ENCODE data around the gene DYNC1I2. TPM values are rescaled to one million over a fixed set of nuclear protein-coding genes. Genes with fewer than 3 reads are reported as not detected.

DYNC1I2 gene
- total RNA-seq, 2 experiments from 2014 or later: 42.3 to 58.5 TPM

DNA sequence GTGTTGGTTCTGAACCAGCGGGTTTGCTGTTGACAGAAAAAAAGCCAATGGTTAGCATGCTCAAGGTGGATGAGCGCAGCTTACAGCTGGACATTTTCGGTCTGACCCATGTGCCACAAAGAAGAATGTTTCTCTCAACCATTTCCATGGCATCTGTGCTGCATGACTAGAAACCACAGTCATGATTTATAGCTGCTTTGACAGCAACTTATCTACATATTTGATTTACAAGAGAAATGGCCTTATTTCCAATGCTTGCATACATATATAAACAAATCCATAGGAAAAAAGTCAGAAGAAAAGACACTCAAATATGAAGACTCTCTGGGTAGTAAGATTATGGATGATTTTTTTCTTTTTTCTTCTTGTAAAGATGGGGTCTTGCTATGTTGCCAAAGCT is 98.2 kb downstream of the DYNC1I2 start:
- intact Hi-C loops (cut with micrococcal nuclease; ENCODE audit: unreplicated experiment): no loop called here
- CTCF ChIA-PET (ENCODE audit: unreplicated experiment): no interaction called here
- H3K27ac ChIP-seq (ENCODE audit: low read depth, low read length, poor library complexity, severe bottlenecking): no peak overlapping the region
- H3K4me1 ChIP-seq (ENCODE audit: insufficient read depth, low read length, poor library complexity, severe bottlenecking): no peaks in the 10 kb centered on the region
- TF ChIP-seq, protein P1, sequence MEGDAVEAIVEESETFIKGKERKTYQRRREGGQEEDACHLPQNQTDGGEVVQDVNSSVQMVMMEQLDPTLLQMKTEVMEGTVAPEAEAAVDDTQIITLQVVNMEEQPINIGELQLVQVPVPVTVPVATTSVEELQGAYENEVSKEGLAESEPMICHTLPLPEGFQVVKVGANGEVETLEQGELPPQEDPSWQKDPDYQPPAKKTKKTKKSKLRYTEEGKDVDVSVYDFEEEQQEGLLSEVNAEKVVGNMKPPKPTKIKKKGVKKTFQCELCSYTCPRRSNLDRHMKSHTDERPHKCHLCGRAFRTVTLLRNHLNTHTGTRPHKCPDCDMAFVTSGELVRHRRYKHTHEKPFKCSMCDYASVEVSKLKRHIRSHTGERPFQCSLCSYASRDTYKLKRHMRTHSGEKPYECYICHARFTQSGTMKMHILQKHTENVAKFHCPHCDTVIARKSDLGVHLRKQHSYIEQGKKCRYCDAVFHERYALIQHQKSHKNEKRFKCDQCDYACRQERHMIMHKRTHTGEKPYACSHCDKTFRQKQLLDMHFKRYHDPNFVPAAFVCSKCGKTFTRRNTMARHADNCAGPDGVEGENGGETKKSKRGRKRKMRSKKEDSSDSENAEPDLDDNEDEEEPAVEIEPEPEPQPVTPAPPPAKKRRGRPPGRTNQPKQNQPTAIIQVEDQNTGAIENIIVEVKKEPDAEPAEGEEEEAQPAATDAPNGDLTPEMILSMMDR (conservative IDR thresholded peaks at IDR 0.05; ENCODE audit: low read length): no peak
- TF ChIP-seq EZH2phosphoT487 (IDR thresholded peaks at IDR 0.05; ENCODE audit: borderline replicate concordance, low read depth, low read length): no peak
- no peak overlapping the region for H2AFZ ChIP-seq (ENCODE audit: low read length)
- POLR2A ChIA-PET: interaction anchor here (0.6 kb wide), 1 partner anchor 824 kb away, joined by 3 read pairs; no protein-coding TSS in a partner anchor
- H3K4me2 ChIP-seq (ENCODE audit: low read length): no peak overlapping the region
- H3K9me3 ChIP-seq (ENCODE audit: low read length): no peaks in the 10 kb centered on the region
- H4K20me1 ChIP-seq (ENCODE audit: insufficient read depth, low read length): no peaks in the 10 kb centered on the region
- no TSS peak for BruUV-seq (replicated peaks)
- H3K4me3 ChIP-seq (ENCODE audit: low read depth, low read length, poor library complexity, severe bottlenecking): no peak overlapping the region
- H3K36me3 ChIP-seq (ENCODE audit: insufficient read depth, low read length): peaks cover 72% of the 10 kb centered on the region
- H3K79me2 ChIP-seq (ENCODE audit: insufficient read depth, low read depth, low read length): no peaks in the 10 kb centered on the region
- H3K9me2 ChIP-seq (ENCODE audit: insufficient read depth, low read length): no peaks in the 10 kb centered on the region
- no peak for DNase-seq (ENCODE audit: low spot score)

DNA sequence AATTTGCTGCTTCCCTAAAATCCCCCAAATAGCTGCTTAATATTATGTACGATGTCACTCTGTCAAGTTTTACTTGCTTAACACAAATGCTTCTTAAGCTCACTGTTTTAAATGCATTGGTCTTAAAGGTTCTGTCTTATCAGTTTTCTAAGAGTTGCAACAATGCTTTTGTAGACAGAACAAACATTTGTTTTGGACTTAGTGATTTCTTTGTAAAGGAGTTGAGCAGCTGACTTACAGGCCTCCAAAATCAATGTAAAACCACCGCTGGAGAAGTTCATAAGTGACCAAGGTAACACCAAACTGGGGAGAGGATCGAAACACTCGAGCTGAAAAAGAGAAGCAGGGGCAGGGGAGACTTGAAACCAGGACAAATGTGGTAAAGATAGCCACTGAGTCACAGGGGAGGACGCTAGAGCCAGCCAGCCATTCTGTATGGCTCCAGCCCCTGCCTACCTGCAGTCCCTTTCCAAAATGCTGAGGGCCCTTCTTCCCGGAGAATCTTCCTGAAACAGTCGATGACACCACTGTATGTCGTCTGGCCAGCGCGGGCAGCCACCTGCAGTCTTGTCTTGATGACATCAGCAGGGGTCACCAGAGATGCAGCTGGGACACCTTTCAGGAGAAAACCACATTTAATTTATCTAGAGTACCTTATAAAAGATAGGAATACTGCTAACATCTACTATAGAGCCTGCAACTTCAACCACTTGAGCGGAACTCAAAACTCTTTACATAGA is 100.2 kb downstream of the DYNC1I2 start:
- H4K20me1 ChIP-seq (ENCODE audit: insufficient read depth, low read length): no peaks in the 10 kb centered on the region
- ChIA-PET CTCF (ENCODE audit: unreplicated experiment) (no interaction called here), POLR2A (no interaction called here)
- no peaks in the 10 kb centered on the region for H3K4me1 ChIP-seq (ENCODE audit: insufficient read depth, low read length, poor library complexity, severe bottlenecking)
- H3K9me3 ChIP-seq (ENCODE audit: low read length): no peaks in the 10 kb centered on the region
- no peak overlapping the region for H3K27ac ChIP-seq (ENCODE audit: low read depth, low read length, poor library complexity, severe bottlenecking)
- no peak overlapping the region for H3K4me3 ChIP-seq (ENCODE audit: low read depth, low read length, poor library complexity, severe bottlenecking)
- no peaks in the 10 kb centered on the region for H3K79me2 ChIP-seq (ENCODE audit: insufficient read depth, low read depth, low read length)
- DNase-seq (ENCODE audit: low spot score): no peak
- peaks cover 88% of the 10 kb centered on the region for H3K36me3 ChIP-seq (ENCODE audit: insufficient read depth, low read length)
- H3K9me2 ChIP-seq (ENCODE audit: insufficient read depth, low read length): no peaks in the 10 kb centered on the region
- intact Hi-C loops (cut with micrococcal nuclease; ENCODE audit: unreplicated experiment): no loop called here
- no TSS peak for BruUV-seq (replicated peaks)
- H2AFZ ChIP-seq (ENCODE audit: low read length): no peak overlapping the region
- TF ChIP-seq, protein P1 (conservative IDR thresholded peaks at IDR 0.05; ENCODE audit: low read length): 0 out of 2 replicates have a peak, but pooled peaks have one; percentile 20
- no peak for TF ChIP-seq EZH2phosphoT487 (IDR thresholded peaks at IDR 0.05; ENCODE audit: borderline replicate concordance, low read depth, low read length)
- H3K4me2 ChIP-seq (ENCODE audit: low read length): no peak overlapping the region

DNA sequence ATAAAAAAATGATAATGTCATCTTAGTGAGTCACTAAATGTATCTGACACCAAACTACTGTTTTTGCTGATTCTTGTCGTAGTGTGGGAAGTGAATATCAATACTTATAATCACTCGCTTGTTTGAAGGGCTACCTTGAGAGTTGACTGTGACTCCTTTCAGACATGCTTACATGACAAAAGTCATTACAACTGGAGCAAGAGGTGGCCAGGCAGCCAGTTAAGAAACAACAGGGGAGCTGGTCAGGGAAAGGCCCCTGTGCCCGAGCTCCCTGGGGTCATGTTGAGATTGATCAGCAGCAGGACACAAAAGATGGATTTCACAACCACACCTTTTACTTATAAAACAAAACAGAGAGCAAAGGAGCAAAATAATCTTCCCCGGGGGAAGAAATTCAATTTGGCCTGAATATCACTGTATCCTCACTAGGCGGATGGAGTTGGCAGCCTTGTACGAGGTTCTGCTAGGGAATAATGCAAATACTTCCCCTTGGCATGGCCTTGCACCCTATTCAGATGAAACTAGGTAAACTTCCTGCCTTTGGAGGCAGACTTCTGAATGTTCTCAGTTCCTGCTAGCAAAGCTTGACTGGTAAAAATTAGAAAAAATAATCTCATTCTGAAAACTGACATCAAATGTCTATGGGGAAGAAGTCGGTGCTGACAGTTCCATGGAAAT is 101.2 kb downstream of the DYNC1I2 start:
- H3K36me3 ChIP-seq (ENCODE audit: insufficient read depth, low read length): peaks cover 88% of the 10 kb centered on the region
- H3K9me3 ChIP-seq (ENCODE audit: low read length): no peaks in the 10 kb centered on the region
- intact Hi-C loops (cut with micrococcal nuclease; ENCODE audit: unreplicated experiment): no loop called here
- no peak overlapping the region for H3K27ac ChIP-seq (ENCODE audit: low read depth, low read length, poor library complexity, severe bottlenecking)
- DNase-seq (ENCODE audit: low spot score): no peak
- H4K20me1 ChIP-seq (ENCODE audit: insufficient read depth, low read length): no peaks in the 10 kb centered on the region
- no TSS peak for BruUV-seq (replicated peaks)
- H2AFZ ChIP-seq (ENCODE audit: low read length): no peak overlapping the region
- no peaks in the 10 kb centered on the region for H3K9me2 ChIP-seq (ENCODE audit: insufficient read depth, low read length)
- POLR2A ChIA-PET: no interaction called here
- H3K4me3 ChIP-seq (ENCODE audit: low read depth, low read length, poor library complexity, severe bottlenecking): no peak overlapping the region
- TF ChIP-seq, protein P1 (conservative IDR thresholded peaks at IDR 0.05; ENCODE audit: low read length): no peak
- TF ChIP-seq EZH2phosphoT487 (IDR thresholded peaks at IDR 0.05; ENCODE audit: borderline replicate concordance, low read depth, low read length): no peak
- H3K79me2 ChIP-seq (ENCODE audit: insufficient read depth, low read depth, low read length): no peaks in the 10 kb centered on the region
- H3K4me2 ChIP-seq (ENCODE audit: low read length): no peak overlapping the region
- CTCF ChIA-PET (ENCODE audit: unreplicated experiment): no interaction called here
- H3K4me1 ChIP-seq (ENCODE audit: insufficient read depth, low read length, poor library complexity, severe bottlenecking): no peaks in the 10 kb centered on the region

All from OCI-LY7 (cell line).